ENCODE results near the gene CYP8B1.

DNA sequence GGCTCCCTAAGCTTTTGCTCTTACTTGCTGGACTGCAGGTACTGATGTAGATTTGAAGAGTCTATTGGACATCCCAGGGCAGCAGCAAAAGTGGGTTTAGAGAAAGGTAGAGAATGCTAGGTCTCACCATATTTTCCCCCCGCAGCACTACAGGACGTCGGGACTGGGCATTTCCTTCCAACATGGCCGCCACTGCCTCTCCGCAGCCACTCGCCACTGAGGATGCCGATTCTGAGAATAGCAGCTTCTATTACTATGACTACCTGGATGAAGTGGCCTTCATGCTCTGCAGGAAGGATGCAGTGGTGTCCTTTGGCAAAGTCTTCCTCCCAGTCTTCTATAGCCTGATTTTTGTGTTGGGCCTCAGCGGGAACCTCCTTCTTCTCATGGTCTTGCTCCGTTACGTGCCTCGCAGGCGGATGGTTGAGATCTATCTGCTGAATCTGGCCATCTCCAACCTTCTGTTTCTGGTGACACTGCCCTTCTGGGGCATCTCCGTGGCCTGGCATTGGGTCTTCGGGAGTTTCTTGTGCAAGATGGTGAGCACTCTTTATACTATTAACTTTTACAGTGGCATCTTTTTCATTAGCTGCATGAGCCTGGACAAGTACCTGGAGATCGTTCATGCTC lies 11.2 kb downstream of the CYP8B1 start:
- TF ChIP-seq SP1 (IDR thresholded peaks at IDR 0.05) (no peak), FOXM1 (IDR thresholded peaks at IDR 0.05; ENCODE audit: borderline replicate concordance) (no peak), ARNT (IDR thresholded peaks at IDR 0.05) (no peak), ELF4 (IDR thresholded peaks at IDR 0.05) (no peak), SUZ12 (IDR thresholded peaks at IDR 0.05) (no peak), HDGF (IDR thresholded peaks at IDR 0.05; ENCODE audit: borderline replicate concordance) (no peak), LEF1 (IDR thresholded peaks at IDR 0.05; ENCODE audit: borderline replicate concordance) (no peak), ZNF384 (IDR thresholded peaks at IDR 0.05) (no peak), BHLHE40 (IDR thresholded peaks at IDR 0.05; ENCODE audit: borderline replicate concordance) (no peak), TARDBP (IDR thresholded peaks at IDR 0.05) (no peak)
